ENCODE results near the gene SSR1.

SSR1 gene

GRCh38 chr6:7256785-7257184 lies 56.2 kb downstream of the SSR1 start:
- Histone ChIP-seq H3K4me1 (ENCODE audit: insufficient read depth, insufficient read length) (peaks cover 8% of the 10 kb centered on the region), H3K4me3 (ENCODE audit: insufficient read length, low read depth) (no peak overlapping the region), H3K27me3 (ENCODE audit: insufficient read depth, insufficient read length) (no peaks in the 10 kb centered on the region), H3K9ac (ENCODE audit: insufficient read length, low read depth) (no peak overlapping the region), H3K9me3 (ENCODE audit: insufficient read depth, low read length) (peaks cover 17% of the 10 kb centered on the region; the same call in 1 of the 2 replicates), H3K36me3 (ENCODE audit: insufficient read depth, insufficient read length, low read length) (peaks cover 6% of the 10 kb centered on the region)
- TF ChIP-seq SUZ12 (IDR thresholded peaks at IDR 0.05; ENCODE audit: extremely low read depth, insufficient read depth, insufficient read length) (no peak), YY1 (IDR thresholded peaks at IDR 0.05; ENCODE audit: insufficient read depth, insufficient read length) (no peak), ZNF274 (IDR thresholded peaks at IDR 0.05; ENCODE audit: low read depth, low read length) (no peak)
- no peak for DNase-seq (ENCODE audit: low read depth, low spot score)

GRCh38 chr6:7255918-7256317 lies 57.1 kb downstream of the SSR1 start:
- TF ChIP-seq SUZ12 (IDR thresholded peaks at IDR 0.05; ENCODE audit: extremely low read depth, insufficient read depth, insufficient read length) (no peak), ZNF274 (IDR thresholded peaks at IDR 0.05; ENCODE audit: low read depth, low read length) (no peak), YY1 (IDR thresholded peaks at IDR 0.05; ENCODE audit: insufficient read depth, insufficient read length) (no peak)
- DNase-seq (ENCODE audit: low read depth, low spot score) = no peak
- Histone ChIP-seq H3K4me3 (ENCODE audit: insufficient read length, low read depth) (no peak overlapping the region), H3K9ac (ENCODE audit: insufficient read length, low read depth) (no peak overlapping the region), H3K4me1 (ENCODE audit: insufficient read depth, insufficient read length) (peaks cover 7% of the 10 kb centered on the region), H3K27me3 (ENCODE audit: insufficient read depth, insufficient read length) (no peaks in the 10 kb centered on the region), H3K9me3 (ENCODE audit: insufficient read depth, low read length) (peaks cover 17% of the 10 kb centered on the region; the same call in 1 of the 2 replicates), H3K36me3 (ENCODE audit: insufficient read depth, insufficient read length, low read length) (peaks cover 13% of the 10 kb centered on the region)

GRCh38 chr6:7254980-7255835 lies 57.8 kb downstream of the SSR1 start:
- H3K9ac ChIP-seq (ENCODE audit: insufficient read length, low read depth) = no peak overlapping the region
- no peak for DNase-seq (ENCODE audit: low read depth, low spot score)
- no peak for TF ChIP-seq ZNF274 (IDR thresholded peaks at IDR 0.05; ENCODE audit: low read depth, low read length)
- TF ChIP-seq SUZ12 (IDR thresholded peaks at IDR 0.05; ENCODE audit: extremely low read depth, insufficient read depth, insufficient read length) = no peak
- no peak for TF ChIP-seq YY1 (IDR thresholded peaks at IDR 0.05; ENCODE audit: insufficient read depth, insufficient read length)
- H3K9me3 ChIP-seq (ENCODE audit: insufficient read depth, low read length) = peaks cover 17% of the 10 kb centered on the region; the same call in 1 of the 2 replicates
- no peaks in the 10 kb centered on the region for H3K27me3 ChIP-seq (ENCODE audit: insufficient read depth, insufficient read length)
- peaks cover 16% of the 10 kb centered on the region for H3K36me3 ChIP-seq (ENCODE audit: insufficient read depth, insufficient read length, low read length)
- no peaks in the 10 kb centered on the region for H3K4me1 ChIP-seq (ENCODE audit: insufficient read depth, insufficient read length)
- no peak overlapping the region for H3K4me3 ChIP-seq (ENCODE audit: insufficient read length, low read depth)

- Histone ChIP-seq H3K4me3 (ENCODE audit: insufficient read length, low read depth) (no peak overlapping the region), H3K9me3 (ENCODE audit: insufficient read depth, low read length) (peaks cover 17% of the 10 kb centered on the region; the same call in 1 of the 2 replicates), H3K36me3 (ENCODE audit: insufficient read depth, insufficient read length, low read length) (peaks cover 43% of the 10 kb centered on the region), H3K9ac (ENCODE audit: insufficient read length, low read depth) (no peak overlapping the region), H3K4me1 (ENCODE audit: insufficient read depth, insufficient read length) (no peaks in the 10 kb centered on the region), H3K27me3 (ENCODE audit: insufficient read depth, insufficient read length) (no peaks in the 10 kb centered on the region)
- TF ChIP-seq SUZ12 (IDR thresholded peaks at IDR 0.05; ENCODE audit: extremely low read depth, insufficient read depth, insufficient read length) (no peak), ZNF274 (IDR thresholded peaks at IDR 0.05; ENCODE audit: low read depth, low read length) (no peak), YY1 (IDR thresholded peaks at IDR 0.05; ENCODE audit: insufficient read depth, insufficient read length) (no peak)
- no peak for DNase-seq (ENCODE audit: low read depth, low spot score)
Observed at GRCh38 chr6:7252390-7252789, 60.6 kb downstream of the SSR1 start.

- no peak for DNase-seq (ENCODE audit: low read depth, low spot score)
- peaks cover 50% of the 10 kb centered on the region for H3K36me3 ChIP-seq (ENCODE audit: insufficient read depth, insufficient read length, low read length)
- TF ChIP-seq YY1 (IDR thresholded peaks at IDR 0.05; ENCODE audit: insufficient read depth, insufficient read length) (no peak), ZNF274 (IDR thresholded peaks at IDR 0.05; ENCODE audit: low read depth, low read length) (no peak), SUZ12 (IDR thresholded peaks at IDR 0.05; ENCODE audit: extremely low read depth, insufficient read depth, insufficient read length) (no peak)
- H3K4me3 ChIP-seq (ENCODE audit: insufficient read length, low read depth) = no peak overlapping the region
- H3K27me3 ChIP-seq (ENCODE audit: insufficient read depth, insufficient read length) = no peaks in the 10 kb centered on the region
- H3K4me1 ChIP-seq (ENCODE audit: insufficient read depth, insufficient read length) = no peaks in the 10 kb centered on the region
- H3K9me3 ChIP-seq (ENCODE audit: insufficient read depth, low read length) = peaks cover 14% of the 10 kb centered on the region; the same call in 1 of the 2 replicates
- H3K9ac ChIP-seq (ENCODE audit: insufficient read length, low read depth) = no peak overlapping the region
Observed at GRCh38 chr6:7251646-7252260, 61.2 kb downstream of the SSR1 start.

- TF ChIP-seq SUZ12 (IDR thresholded peaks at IDR 0.05; ENCODE audit: extremely low read depth, insufficient read depth, insufficient read length) = no peak
- TF ChIP-seq YY1 (IDR thresholded peaks at IDR 0.05; ENCODE audit: insufficient read depth, insufficient read length) = no peak
- TF ChIP-seq ZNF274 (IDR thresholded peaks at IDR 0.05; ENCODE audit: low read depth, low read length) = no peak
Observed at GRCh38 chr6:7250812-7251211, 62.2 kb downstream of the SSR1 start.

More at GRCh38 chr6:7250812-7251211, 62.2 kb downstream of the SSR1 start:
- H3K9ac ChIP-seq (ENCODE audit: insufficient read length, low read depth) = no peak overlapping the region
- no peak for DNase-seq (ENCODE audit: low read depth, low spot score)
- H3K4me1 ChIP-seq (ENCODE audit: insufficient read depth, insufficient read length) = no peaks in the 10 kb centered on the region
- H3K36me3 ChIP-seq (ENCODE audit: insufficient read depth, insufficient read length, low read length) = peaks cover 59% of the 10 kb centered on the region
- H3K27me3 ChIP-seq (ENCODE audit: insufficient read depth, insufficient read length) = no peaks in the 10 kb centered on the region
- peaks cover 7% of the 10 kb centered on the region; the same call in 1 of the 2 replicates for H3K9me3 ChIP-seq (ENCODE audit: insufficient read depth, low read length)
- H3K4me3 ChIP-seq (ENCODE audit: insufficient read length, low read depth) = no peak overlapping the region
